GM12878 (cell line): Measurements from ENCODE around the gene ID3. TPM values are rescaled to one million over a fixed set of nuclear protein-coding genes. Genes with fewer than 3 reads are reported as not detected.

Experiments
- BMI1 ChIP-seq: fragments of 450-650 bp; IDR thresholded peaks from 2 replicates; pipeline ENCODE4 v1.6.1; 2016; ENCODE audit warnings: mild to moderate bottlenecking, moderate library complexity, borderline replicate concordance
- NBN ChIP-seq: fragments of 450-650 bp; IDR thresholded peaks from 2 replicates; pipeline ENCODE4 v1.6.1; 2016
- RAD21 ChIP-seq: IDR thresholded peaks from 2 replicates; pipeline ENCODE4 v1.6.1; 2011; ENCODE audit warnings: mild to moderate bottlenecking, low read depth, low read length, moderate library complexity; ENCODE audit not compliant: insufficient read depth
- SMC3 ChIP-seq: IDR thresholded peaks from 2 replicates; pipeline ENCODE4 v1.6.1; 2011; ENCODE audit warnings: low read length, improper control_type of control experiment, borderline replicate concordance
- TCF3 ChIP-seq: IDR thresholded peaks from 2 replicates; pipeline ENCODE4 v1.6.1; 2012; ENCODE audit warnings: low read depth, mild to moderate bottlenecking, low read length, borderline replicate concordance; ENCODE audit not compliant: insufficient read depth
- ZNF687 ChIP-seq: fragments of 450-650 bp; IDR thresholded peaks from 2 replicates; pipeline ENCODE4 v1.6.1; 2017; ENCODE audit warnings: mild to moderate bottlenecking, moderate library complexity
- polyA plus RNA-seq, 11 experiments: library from polyadenylated mRNA; depleted of rRNA in 4 of 11; unstranded in 6 of 11; stranded (reverse) in 5 of 11; fragments of >200 nt; fragmentation: Nextera tagmentation in 4 of 11; fragmentation: Illumina TruSeq in 1 of 11; extraction: Ambion mirVana in 4 of 11; extraction: Trizol in 1 of 11; gene quantifications; 1 replicate in 1 of 11; 2 replicates in 10 of 11; pipeline versions ENCODE4 v1.2.1 to v1.2.3, GENCODE V29; 2011 to 2016; ENCODE audit warnings: inconsistent platforms in 2 of 11, missing spikeins in 2 of 11, low read depth in 1 of 11
- total RNA-seq, 4 experiments: library from RNA; depleted of rRNA in 3 of 4; stranded (reverse); fragments of >200 nt in 3 of 4; fragmentation: Illumina TruSeq in 1 of 4; extraction: Trizol in 1 of 4; gene quantifications; 2 replicates each; pipeline versions ENCODE4 v1.2.1 to v1.2.3, GENCODE V29; 2013 to 2021

The ID3 gene
- total and polyA plus RNA-seq, 10 of the 15 experiments (the other 5 are each of a cell fraction or from before 2014, with no cell fraction given) = 42.7 to 475 (median 207) TPM

GRCh38 chr1:23544444-23545389 is 14.6 kb downstream of the ID3 start (continued):
- TF ChIP-seq SMC3 (peak; percentile 100), RAD21 (peak; percentile 100), BMI1 (peak; percentile 52; the same call in 1 of the 2 replicates), TCF3 (no peak), ZNF687 (no peak), NBN (peak; percentile 54; the same call in 1 of the 2 replicates)
- TF ChIP-seq, all 136 proteins: peak for 15
